Esophagus muscularis mucosa (tissue), 3 donors: Measurements from ENCODE around the gene WNT8A.

ENCODE experiments used
- CTCF ChIP-seq, 3 experiments: fragments of 200-600 bp in 2 of 3; fragments of 450-650 bp in 1 of 3; sonication (generic) in 2 of 3; IDR thresholded peaks; one replicate each; pipeline ENCODE4 v1.5.1; 2017 to 2019; ENCODE audit warnings: antibody characterized with exemption in 3 of 3, mild to moderate bottlenecking in 2 of 3, moderate library complexity in 1 of 3
- POLR2A ChIP-seq: fragments of 450-650 bp; IDR thresholded peaks from one replicate; pipeline ENCODE4 v1.6.1; 2017; ENCODE audit warnings: antibody characterized with exemption, moderate library complexity, mild to moderate bottlenecking, low read depth

GRCh38 chr5:138037907-138038633, 45.8 kb upstream of the WNT8A start:
- TF ChIP-seq POLR2A (no peak), CTCF (IDR thresholded peaks at IDR 0.05) (no peak)
